DLD1 (cell line): Measurements from ENCODE around the gene TFRC.
"Not testable (repeated sequence)": the region's sequence is repeated elsewhere in the genome, so short reads cannot be mapped to it uniquely, and the experiment has no call there.

Experiments
- in situ Hi-C: cut with HindIII; loops from 2 replicates; pipeline ENCODE4 v1.10.0; 2017; ENCODE audit warnings: low sequenced_read_pairs

TFRC gene

DNA sequence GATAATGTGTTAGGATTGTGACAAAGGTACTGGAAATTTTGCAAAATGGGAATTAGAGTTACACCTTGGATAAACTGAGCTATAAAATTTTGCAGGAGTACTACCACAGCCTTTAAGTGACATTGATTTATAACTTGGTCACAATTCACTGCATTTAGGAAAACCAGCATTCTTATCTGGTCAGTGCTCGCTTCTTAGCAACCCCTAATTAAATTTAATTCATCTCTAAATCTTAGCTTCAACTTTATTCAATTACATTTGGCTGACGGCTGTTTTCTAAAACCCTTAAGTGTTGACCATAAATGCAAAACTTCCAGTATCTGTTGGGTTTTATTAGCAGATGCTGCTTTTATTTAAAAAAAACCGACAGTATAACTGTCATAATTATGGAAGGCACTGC lies 31.3 kb downstream of the TFRC start:
- in situ Hi-C loops, result no loop called here

DNA sequence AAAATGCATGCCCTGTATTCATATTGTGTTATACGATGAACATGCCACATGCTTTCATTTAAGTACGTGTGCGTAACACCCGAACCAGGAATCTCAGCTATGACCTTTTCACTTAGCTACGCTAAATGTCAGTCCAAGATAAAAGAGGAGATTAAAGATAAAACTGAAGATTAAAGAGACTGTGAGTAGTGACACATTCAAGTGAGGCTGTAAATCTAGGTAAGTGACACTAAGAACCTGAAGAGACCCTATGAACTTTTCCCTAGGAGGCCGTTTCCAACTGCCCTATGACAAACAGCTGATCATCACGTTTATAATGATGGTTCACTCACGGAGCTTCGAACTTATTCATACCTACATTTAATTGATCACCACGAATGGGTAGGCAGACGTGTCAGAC lies 32.2 kb downstream of the TFRC start:
- in situ Hi-C loops, result no loop called here

DNA sequence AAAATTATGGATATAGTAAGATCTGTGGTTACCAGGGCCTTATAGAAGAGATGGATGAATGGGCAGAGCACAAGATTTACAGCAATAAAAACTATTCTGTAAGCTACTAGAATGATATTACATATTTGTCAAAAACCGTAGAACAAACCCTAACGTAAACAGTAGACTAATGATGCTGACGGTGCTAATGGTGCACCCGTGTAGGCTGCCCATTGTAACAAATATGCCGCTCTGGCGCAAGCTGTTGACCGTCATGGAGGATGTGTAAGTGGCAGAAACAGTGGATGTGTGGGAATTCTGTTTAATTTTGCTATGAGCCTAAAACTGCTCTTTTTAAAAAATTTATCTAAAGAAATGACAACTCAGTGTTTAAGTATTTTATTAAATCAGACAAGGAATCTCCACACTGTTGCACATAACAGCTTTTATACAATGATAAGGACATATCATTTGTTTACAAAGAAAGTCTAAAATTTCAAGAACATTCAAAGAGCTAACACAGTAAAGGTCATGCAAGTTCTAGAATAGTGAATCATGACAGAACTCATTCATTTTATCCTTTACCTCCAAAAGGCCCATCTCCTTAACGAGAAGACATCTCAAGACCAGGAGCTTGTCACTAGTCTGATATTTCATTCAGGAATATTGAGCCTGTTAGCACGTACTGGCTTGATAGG lies 32.8 kb downstream of the TFRC start:
- in situ Hi-C loops, result no loop called here

DNA sequence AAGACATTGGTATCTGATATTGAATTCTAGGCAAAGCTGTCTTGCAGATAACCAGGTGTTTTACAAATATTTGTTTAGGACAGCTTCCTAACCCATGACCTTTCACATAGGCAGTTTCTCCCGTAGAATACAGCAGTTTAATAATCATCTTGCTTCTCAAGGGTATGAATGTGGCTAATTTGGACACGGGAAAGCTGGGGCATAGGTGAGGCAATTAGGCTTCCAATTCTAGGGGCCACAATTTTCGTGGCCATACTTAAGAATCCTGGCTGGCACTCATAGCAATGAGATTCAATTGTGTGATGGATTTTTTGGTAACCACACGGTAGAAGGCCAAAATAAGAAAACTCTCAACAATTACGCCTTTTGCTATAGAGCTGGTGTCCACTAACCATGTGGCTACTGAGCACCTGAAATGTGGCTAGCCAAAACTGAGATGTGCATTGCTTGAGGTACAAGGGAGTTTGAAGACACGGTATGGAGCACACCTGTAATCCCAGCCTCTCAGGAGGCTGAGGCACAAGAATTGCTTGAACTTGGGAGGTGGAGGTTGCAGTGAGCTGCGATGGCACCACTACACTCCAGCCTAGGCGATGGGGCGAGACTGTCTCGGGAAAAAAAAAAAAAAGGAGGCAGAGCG lies 34.4 kb downstream of the TFRC start:
- in situ Hi-C loops, result no loop called here

DNA sequence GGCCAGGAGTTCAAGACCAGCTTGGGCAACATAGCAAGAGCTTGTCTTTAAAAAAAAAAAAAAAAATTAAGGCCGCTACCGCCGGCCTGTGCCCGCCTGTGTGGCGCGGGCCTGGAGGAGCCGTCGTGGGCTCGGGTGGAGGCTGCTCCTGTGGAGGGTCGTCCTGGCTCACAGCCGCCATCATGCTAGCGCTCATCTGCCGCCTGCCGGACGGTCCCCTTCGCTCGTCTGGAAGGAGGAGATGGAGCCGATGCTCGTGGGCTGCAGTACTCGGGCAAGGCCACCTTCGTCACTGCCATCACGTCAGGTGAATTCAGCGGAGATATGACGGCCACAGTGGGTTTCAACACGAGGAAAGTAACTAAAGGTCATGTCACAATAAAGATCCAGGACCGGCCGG lies 37.4 kb downstream of the TFRC start:
- in situ Hi-C loops, result no loop called here

DNA sequence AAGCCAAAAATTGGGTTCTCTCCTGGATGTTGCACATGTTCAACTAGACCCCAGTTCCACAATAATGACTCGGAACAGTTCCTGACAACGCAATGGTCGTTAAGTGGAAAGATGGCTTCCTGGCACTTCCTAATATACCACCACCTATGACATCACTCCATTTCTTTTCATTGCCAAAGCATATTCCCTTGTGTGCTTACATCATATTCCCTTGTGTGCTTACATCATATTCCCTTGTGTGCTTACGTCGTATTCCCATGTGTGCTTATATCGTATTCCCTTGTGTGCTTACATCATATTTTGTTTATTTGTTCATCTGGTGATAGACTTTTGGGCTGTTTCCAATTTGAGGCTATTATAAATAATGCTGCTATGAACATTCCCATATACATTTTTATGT lies 39.2 kb downstream of the TFRC start:
- in situ Hi-C loops, result no loop called here

DNA sequence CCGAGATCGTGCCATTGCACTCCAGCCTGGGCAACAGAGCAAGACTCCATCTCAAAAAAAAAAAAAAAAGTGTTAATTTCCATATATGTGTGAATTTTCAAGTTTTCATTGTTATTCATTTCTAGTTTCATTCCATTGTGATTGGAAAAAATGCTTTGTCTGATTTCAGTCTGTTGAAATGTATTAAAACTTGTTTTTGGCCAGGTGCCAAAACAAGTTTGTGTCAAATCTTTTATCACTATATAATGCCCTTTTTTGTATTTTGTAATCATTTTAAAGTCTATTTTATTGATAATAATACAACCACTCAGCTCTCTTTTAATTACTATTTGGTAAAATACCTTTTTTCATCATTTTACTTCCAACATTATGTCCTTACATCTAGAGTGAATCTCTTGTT lies 42.5 kb downstream of the TFRC start:
- in situ Hi-C loops, result no loop called here

DNA sequence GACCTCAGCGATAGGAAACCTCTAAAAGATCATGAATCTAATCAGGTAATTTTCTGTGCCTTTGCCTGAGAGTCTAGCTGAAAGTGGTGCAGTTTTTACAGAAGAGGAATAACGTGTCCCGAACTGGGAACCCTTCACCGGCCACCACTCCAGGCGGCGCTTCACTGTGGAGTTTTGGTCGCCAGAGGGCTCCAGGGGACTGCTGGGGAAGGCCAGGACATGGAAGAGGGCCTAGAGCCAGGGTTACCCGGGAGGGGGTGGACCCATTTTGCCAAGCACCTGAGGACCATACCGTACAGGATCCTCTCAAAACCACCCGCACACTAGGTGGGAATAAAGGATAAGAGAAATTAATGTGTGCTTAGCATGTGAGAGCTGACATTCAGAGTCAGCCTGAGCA lies 55.8 kb downstream of the TFRC start:
- in situ Hi-C loops, result not testable (repeated sequence)

DNA sequence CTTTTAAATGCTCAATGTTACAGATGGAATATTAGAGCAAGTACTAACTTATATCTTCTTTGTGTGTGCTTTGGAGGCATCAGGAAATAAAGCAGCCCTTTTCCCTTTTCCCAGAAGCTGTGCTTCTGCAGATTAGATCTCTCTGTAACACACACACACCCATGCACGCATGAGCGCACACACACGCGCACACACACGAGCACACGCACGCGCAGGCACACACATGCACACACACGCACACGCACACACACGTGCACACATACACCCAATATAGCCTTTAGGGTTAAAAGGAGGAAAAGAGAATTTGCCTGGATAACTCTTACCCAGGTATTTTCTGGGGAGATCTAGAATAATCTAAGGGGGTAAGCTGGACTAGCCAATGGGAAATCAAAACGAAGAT lies 56.9 kb downstream of the TFRC start:
- in situ Hi-C loops, result no loop called here

DNA sequence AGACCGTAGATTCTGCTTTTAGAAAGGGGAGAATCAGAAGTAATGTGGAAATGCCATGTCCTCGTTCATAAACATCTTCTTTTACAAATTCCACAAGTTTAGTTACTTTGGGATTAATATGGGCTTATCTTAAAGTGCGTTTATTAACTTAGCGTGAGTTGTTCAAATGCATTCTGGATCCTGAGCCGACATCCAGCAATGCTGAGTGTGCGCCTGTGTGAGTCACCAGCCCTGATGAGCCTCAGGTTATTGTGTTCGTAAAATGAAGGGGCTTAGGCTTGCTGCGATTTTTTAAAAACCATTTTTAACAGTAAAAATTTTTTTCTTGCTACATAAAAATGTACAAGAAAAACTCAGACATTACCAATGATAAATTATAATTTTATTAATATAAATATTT lies 57.9 kb downstream of the TFRC start:
- in situ Hi-C loops, result no loop called here

DNA sequence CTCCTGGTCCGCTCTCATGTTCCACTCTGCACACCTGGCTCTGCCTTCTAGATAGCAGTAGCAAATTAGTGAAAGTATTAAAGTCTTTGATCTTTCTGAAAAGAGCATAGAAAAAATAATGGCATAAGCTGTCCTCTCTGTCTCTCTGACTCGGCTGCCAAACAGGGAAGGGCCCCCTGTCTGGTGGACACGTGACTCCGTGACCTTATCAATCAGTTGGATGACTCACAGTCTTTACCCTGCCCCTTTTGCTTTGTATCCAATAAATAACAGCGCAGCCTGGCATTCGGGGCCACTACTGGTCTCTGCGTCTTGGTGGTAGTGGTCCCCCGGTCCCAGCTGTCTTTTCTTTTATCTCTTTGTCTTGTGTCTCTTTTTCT lies 59.4 kb downstream of the TFRC start:
- in situ Hi-C loops, result not testable (repeated sequence)

DNA sequence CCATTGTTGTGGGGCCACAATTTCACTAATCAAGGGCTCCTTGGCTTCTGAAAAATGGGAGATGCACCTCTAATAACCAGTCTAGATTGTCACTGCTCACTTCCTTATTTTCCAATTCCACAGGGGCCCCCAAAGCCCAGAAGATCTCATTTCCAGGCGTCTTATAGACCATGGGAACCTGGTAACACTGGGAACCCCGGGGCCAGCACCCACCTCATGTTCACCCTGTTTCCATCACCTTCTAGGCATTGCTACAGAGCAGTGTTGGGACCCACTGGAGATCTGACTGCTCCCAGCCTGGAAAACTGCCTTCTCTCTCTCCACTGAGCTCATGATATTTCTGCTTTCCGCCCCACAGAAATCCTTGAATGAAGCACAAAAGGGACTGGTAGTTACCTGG lies 61.5 kb downstream of the TFRC start:
- in situ Hi-C loops, result no loop called here

DNA sequence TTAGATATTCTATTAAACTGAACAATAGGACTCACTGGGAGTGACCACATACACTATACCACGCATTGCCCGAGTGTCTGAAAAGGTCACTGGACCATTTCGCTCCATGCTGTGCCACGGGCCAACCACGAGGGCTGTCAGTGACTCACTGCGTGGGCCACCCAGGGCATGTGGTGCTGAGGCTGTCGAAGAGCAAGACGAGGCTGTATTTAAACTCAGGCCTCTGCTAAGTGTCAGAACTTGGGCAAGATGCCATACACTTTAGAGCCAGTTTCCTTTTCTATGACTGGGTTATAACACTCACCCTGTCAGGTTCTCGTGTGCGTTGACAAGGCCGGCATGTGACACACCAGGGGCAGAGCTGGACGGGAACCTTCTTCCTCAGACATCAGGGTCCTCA lies 62.3 kb downstream of the TFRC start:
- in situ Hi-C loops, result not testable (repeated sequence)

DNA sequence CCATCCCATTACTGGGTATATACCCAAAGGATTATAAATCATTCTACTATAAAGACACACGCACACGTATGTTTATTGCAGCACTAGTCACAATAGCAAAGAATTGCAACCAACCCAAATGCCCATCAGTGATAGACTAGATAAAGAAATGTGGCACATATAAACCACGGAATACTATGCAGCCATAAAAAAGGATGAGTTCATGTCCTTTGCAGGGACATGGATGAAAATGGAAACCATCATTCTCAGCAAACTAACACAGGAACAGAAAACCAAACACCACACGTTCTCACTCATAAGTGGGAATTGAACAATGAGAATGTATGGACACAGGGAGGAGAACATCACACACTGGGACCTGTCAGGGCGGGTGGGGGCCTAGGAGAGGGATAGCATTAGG lies 63.7 kb downstream of the TFRC start:
- in situ Hi-C loops, result not testable (repeated sequence)

DNA sequence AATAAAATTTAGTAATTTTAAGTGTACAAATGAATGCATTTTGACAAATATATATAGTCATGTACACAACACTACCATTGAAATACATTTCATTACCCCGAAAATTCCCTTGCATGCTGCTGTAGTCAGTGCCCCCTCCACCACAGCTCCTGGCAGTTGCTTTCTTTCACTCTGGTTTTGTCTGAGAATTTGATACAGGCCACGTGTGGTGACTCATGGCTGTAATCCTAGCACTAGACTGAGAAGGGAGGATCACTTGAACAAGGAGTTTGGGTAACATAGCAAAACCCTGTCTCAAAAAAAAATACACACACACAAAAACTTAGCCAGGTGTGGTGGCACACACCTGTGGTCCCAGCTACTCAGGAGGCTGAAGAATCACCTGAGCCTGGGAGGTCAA lies 65.4 kb downstream of the TFRC start:
- in situ Hi-C loops, result no loop called here

DNA sequence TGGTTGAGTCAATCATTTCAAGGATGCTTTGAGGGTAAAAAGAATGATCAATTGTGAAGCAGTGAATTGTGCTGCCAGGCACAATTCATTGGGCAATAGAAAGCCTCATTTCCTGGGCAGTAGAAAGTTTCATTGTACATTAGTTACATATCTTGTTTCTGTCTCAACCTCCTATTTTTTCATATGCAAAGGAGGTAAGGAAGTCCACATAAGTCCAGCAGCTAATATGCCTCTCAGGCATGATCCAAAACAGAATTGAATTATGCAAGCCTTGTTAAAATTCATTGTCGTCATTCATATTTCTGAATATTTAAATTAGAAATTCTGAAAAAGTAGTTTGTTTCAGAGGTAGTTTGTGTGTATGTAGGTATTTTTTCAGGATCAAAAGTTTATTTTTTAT lies 65.8 kb downstream of the TFRC start:
- in situ Hi-C loops, result no loop called here

DNA sequence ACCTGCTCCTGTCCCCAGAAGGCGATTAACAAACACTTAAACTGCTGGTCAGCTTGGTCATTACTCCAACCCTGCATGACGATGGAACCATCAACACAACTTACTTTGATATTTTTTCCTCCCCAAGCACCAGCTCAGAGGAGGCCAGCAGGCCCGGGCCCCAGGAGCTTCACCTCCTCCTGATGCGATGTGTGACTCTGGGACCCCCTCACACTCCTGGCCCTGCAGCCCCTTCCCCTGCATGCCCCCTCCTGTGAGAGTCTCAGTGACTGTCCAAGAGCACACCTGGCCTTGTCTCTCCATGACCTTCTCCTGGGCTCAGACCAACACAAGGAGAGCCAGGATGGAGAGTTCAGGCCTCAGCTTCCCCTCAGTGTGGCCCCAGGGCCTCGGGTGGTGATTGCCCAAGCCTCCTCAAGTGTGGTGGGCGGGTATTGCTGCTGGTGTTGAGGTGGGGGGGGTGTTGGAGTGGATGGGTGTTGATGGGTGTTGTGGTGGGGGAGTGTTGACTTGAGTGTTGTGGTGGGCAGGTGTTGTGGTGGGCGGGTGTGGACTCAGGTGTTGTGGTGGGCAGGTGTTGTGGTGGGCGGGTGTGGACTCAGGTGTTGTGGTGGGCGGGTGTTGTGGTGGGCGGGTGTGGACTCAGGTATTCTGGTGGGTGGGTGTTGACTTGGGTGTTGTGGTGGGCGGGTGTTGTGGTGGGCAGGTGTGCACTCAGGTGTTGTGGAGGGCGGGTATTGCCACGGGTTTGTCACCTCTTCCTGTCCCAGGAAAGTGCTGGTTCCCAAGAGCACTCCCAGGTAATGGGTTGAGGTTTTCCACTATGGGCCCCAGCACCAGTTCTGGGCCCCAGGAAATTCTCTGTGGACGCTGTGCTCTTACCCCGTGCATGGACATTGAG lies 68.1 kb downstream of the TFRC start:
- in situ Hi-C loops, result no loop called here

DNA sequence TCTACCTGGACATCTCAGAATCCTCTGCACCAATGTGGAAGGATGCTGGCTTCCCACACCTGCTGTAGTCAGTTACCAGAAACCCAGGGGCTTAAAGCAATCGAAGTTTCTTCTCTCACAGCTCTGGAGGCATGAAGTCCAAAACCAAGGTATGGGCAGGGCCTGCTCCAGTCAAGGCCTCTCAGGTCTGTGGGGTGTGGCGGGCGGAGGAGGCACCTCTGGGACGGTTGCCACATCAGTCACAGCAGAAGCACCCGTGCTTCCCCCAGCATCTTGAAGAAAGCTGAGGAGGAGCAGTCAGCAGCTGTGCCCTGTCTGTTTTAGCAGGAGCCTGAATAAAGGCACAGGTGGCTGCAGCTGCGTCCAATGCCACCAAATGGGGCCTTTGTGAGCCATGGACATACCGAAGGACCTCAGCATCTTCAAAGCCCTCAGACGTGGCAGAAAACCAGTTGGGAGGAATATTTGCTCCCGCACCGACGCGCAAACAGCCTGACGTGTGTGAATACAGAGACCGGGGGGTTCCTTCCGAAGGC lies 68.9 kb downstream of the TFRC start:
- in situ Hi-C loops, result no loop called here

DNA sequence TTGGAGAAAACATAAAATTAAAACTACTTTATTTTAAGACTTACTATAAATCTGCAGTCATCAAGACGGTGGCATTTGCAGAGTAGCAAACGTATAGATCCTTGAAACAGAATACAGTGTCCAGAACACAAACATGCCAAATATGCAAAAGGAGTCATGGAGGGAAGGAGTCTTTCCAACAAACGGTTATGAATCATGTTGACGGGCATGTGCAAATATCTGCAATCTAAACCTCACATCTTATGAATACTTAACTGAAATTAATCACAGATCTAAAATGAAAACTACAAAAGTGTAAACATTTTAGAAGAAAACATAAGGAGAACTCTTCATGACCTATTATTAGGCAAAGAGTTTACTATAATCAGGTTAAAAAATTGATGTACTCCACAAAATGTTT lies 69.4 kb downstream of the TFRC start:
- in situ Hi-C loops, result no loop called here

DNA sequence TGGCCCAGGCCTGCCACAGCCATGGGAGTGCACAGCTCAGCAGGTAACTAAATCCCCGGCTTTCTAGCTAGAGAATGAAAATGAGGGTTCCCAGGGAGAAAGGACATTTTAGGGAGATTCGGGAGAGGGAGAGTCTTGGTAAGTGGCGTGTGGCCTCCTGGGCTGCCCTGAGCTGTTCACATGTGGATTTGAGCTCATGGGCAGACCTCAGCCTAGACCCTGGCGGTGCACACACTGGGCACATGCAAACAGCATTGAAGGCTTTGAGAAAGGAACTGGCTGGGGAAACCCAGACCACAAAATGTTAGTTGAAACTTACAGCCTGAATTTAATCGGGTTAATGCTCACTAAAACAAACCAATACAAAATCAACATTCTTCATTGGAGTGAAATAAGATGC lies 72.4 kb downstream of the TFRC start:
- in situ Hi-C loops, result no loop called here

DNA sequence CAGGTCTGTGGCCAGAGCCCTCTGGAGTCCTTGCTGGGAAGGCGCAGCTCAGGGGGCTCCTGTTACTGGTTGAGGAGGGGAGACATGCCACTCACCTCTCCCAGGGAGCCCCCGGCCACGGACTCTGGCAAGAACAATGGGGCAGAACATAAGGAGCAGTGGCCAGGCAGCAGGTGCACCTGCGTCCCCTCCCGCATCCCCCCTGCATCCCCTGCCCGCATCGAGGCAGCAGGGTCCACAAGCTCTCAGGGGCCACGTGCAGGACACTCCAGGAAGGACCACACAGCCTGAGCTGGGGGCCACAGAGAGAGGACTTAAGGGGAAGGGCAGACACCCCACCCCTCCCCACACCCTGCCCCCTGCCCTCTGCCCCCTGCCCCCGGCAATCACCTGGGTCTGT lies 73.0 kb downstream of the TFRC start:
- in situ Hi-C loops, result no loop called here

DNA sequence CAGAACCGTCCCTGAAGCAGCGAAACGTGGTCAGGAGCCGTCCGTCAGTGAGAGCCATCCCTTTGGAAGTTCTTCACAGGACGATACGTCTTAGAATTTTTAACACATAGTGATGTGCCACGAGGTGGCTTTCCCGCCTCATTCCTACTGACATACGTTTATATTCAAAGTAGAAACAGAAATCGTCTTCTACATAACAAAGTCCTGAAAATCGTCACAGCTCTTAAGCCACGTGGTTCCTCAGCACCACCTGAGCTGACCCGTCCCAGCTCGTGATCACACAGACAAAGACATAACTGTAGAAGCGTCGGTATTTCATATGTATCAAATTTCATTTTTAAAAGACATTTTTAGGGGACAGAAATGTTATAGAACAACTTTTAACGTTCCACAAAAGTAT lies 73.5 kb downstream of the TFRC start:
- in situ Hi-C loops, result no loop called here
